B cell (primary cell): ENCODE measurements around the gene BNIP2.
"Not testable (repeated sequence)": the region's sequence is repeated elsewhere in the genome, so short reads cannot be mapped to it uniquely, and the experiment has no call there.

ENCODE experiments used
- CTCF ChIP-seq: fragments of 200-600 bp; IDR thresholded peaks from one replicate; pipeline ENCODE4 v1.8.0; 2022; ENCODE audit warnings: antibody characterized with exemption, mild to moderate bottlenecking
- EZH2 ChIP-seq: IDR thresholded peaks from 2 replicates; pipeline ENCODE4 v1.6.1; 2012; ENCODE audit warnings: borderline replicate concordance, low read depth, mild to moderate bottlenecking, moderate library complexity, low read length; ENCODE audit not compliant: insufficient read depth, poor library complexity, severe bottlenecking

- not testable (repeated sequence) for TF ChIP-seq CTCF, EZH2
These were observed 51.6 kb downstream of the BNIP2 start for GRCh38 chr15:59637507-59637906.
